Liver (tissue), 3 donors: ENCODE results near the gene PHF19.

Experiments used
- JUND ChIP-seq, 2 donors: IDR thresholded peaks; 2 replicates each; pipeline ENCODE4 v1.6.1; 2016; ENCODE audit warnings: antibody characterized with exemption in 2 of 2
- REST ChIP-seq: IDR thresholded peaks from 2 replicates; pipeline ENCODE4 v1.6.1; 2016; ENCODE audit warnings: antibody characterized with exemption, mild to moderate bottlenecking
- YY1 ChIP-seq: IDR thresholded peaks from 2 replicates; pipeline ENCODE4 v1.6.1; 2016; ENCODE audit warnings: antibody characterized with exemption, mild to moderate bottlenecking
- TF ChIP-seq, protein P1 (sequence below): fragments of 150-350 bp; IDR thresholded peaks from 2 replicates; pipeline ENCODE4 v1.5.1; 2017; ENCODE audit warnings: improper control_type of control experiment, low read depth, low read length; ENCODE audit not compliant: missing input control
- TF ChIP-seq, protein P2 (sequence below): IDR thresholded peaks from 2 replicates; pipeline ENCODE4 v1.6.1; 2016; ENCODE audit warnings: antibody characterized with exemption
- donor health status: healthy.
- donor health status: healthy.

- TF ChIP-seq, protein P1, sequence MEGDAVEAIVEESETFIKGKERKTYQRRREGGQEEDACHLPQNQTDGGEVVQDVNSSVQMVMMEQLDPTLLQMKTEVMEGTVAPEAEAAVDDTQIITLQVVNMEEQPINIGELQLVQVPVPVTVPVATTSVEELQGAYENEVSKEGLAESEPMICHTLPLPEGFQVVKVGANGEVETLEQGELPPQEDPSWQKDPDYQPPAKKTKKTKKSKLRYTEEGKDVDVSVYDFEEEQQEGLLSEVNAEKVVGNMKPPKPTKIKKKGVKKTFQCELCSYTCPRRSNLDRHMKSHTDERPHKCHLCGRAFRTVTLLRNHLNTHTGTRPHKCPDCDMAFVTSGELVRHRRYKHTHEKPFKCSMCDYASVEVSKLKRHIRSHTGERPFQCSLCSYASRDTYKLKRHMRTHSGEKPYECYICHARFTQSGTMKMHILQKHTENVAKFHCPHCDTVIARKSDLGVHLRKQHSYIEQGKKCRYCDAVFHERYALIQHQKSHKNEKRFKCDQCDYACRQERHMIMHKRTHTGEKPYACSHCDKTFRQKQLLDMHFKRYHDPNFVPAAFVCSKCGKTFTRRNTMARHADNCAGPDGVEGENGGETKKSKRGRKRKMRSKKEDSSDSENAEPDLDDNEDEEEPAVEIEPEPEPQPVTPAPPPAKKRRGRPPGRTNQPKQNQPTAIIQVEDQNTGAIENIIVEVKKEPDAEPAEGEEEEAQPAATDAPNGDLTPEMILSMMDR: no peak
- TF ChIP-seq, protein P2, sequence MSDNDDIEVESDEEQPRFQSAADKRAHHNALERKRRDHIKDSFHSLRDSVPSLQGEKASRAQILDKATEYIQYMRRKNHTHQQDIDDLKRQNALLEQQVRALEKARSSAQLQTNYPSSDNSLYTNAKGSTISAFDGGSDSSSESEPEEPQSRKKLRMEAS: no peak
- TF ChIP-seq YY1 (no peak), REST (no peak), JUND (IDR thresholded peaks at IDR 0.05) (no peak)
These were observed 8.5 kb upstream of the PHF19 start for GRCh38 chr9:120885457-120885856.
